SK-N-MC (cell line): ENCODE data around the gene SLC7A1.

Experiments used
- EZH2 ChIP-seq: fragments of 200-600 bp; sonication (generic); IDR thresholded peaks from one replicate; pipeline ENCODE4 v1.6.1; 2017; ENCODE audit warnings: antibody characterized with exemption
- POLR2AphosphoS5 ChIP-seq: IDR thresholded peaks from 2 replicates; pipeline ENCODE4 v1.6.1; 2012; ENCODE audit warnings: mild to moderate bottlenecking, low read depth, low read length, borderline replicate concordance

DNA sequence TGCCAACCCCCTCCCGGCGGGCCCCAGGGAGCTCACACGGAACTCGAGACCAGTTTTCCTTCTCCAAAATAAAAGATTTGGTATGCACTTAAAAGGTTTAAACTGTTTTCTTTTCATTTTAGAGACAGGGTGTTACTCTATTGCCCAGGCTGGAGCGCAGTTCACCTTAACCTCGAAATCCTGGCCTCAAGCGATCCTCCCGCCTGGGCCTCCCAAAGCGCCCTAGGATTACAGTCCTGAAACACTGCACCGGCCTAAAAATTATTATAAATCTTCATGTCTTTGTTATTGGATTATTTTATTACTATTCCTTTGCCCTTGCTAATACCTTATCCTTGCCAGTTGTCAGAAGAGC lies 553 bp upstream of the SLC7A1 start:
- TF ChIP-seq POLR2AphosphoS5 (no peak), EZH2 (no peak)
